IPS DF 19.7 (cell line): ENCODE data around the gene PIGO.
A peak's percentile ranks its signal among the peaks of the same experiment; 100 is the strongest.

Experiments
- DNase-seq: peaks from one replicate; pipeline ENCODE4 v3.0.0-alpha.2; 2013; ENCODE audit warnings: low read depth, low spot score

Gene PIGO

GRCh38 chr9:35106343-35106730 is 9.9 kb upstream of the PIGO start:
- no peak for DNase-seq

GRCh38 chr9:35105571-35106342 is 9.4 kb upstream of the PIGO start:
- DNase-seq, result no peak

DNA sequence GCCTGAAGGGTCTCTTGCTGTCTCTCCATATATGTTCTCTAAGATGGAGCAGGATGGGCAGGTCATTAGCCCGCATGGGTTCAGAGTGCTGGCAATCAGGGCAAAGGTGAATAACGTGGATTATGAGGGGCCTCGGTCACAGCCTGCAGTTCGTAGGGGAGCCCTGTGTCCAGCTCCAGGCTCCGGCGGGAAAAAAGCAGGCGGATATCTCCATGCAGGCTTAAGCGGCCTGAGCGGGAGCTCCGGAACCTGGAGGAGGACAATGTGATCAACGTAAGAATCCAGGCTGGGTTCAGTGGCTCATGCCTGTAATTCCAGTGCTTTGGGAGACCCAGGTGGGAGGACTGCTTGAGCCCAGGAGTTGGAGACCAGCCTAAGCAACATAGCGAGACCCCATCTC is 8.7 kb upstream of the PIGO start:
- no peak for DNase-seq

DNA sequence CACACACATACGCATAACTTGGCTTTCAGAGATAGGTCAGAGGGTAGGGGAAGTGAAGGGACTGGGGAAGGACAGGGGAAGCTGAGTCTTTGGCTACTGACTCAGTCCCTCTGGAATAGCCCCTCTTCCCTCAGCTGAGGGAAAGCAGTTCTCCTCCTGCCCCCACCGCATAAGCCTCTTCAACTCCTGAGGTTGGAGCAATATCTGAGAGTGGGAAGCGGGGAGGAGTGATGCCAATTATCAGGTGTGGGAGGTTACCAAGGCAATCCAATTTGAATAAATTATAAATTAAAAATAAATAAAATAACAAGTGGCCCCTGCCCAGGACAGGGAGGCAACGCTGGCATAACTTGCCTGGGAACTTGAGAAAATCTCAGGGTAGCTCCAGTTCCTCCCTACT is 8.2 kb upstream of the PIGO start:
- no peak for DNase-seq

DNA sequence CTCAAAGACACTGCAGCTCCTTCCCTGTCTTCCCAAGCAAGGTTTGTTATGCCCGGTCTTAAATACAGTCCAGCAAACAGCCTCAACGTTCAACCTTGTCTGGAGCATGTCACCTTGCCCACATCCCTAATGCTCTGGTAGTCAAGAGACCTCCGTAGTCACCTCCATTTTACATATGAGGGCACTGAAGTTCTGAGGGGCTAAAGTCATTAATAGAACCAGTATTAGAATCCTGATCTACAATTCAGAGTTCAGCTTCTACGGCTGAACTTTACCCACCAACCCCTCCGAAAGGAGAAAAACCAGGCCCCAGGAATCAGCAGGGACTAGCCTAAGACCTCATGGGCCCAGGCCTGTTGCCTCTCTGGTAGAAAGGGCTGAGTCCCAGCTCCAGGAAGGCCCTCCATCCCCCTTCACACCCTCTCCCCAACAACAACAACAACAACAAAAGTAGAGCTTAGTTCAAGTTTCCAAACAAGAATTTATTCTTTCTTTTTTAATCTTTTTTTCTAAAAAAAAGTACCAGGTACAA is 7.3 kb upstream of the PIGO start:
- no peak for DNase-seq

GRCh38 chr9:35102769-35103659 is 6.6 kb upstream of the PIGO start, which contains the start of gene STOML2:
TSS of gene STOML2 (minus strand) at chr9:35103131. CDS start at chr9:35103094, 37 bp downstream.
- peak; percentile 95 for DNase-seq

- no peak for DNase-seq
These were observed 6.0 kb upstream of the PIGO start for GRCh38 chr9:35102465-35102768.

DNA sequence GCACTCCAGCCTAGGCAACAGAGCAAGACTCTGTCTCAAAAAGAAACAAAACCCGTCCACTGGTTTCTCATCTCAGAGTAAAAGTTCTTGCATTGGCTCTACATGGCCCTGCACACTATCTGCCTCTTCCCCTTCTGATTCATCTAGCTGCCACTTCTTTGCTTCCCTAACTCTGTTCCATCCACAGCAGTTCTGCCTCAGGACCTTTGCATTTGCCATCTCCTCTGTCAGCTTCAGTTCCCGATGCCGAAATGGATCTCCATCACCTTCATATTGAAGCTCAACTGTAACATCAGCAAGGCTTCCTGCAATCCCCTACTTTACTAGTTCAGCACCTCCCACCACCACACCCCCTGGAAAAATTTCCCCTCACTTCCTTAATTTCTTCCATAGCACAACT is 1.2 kb upstream of the PIGO start:
- no peak for DNase-seq

- no peak for DNase-seq
These were observed 4.9 kb downstream of the PIGO start for GRCh38 chr9:35091536-35091935.

- DNase-seq, result no peak
These were observed 7.0 kb downstream of the PIGO start for GRCh38 chr9:35089434-35089833.

- no peak for DNase-seq
These were observed 11.3 kb downstream of the PIGO start for GRCh38 chr9:35085078-35085477.

DNA sequence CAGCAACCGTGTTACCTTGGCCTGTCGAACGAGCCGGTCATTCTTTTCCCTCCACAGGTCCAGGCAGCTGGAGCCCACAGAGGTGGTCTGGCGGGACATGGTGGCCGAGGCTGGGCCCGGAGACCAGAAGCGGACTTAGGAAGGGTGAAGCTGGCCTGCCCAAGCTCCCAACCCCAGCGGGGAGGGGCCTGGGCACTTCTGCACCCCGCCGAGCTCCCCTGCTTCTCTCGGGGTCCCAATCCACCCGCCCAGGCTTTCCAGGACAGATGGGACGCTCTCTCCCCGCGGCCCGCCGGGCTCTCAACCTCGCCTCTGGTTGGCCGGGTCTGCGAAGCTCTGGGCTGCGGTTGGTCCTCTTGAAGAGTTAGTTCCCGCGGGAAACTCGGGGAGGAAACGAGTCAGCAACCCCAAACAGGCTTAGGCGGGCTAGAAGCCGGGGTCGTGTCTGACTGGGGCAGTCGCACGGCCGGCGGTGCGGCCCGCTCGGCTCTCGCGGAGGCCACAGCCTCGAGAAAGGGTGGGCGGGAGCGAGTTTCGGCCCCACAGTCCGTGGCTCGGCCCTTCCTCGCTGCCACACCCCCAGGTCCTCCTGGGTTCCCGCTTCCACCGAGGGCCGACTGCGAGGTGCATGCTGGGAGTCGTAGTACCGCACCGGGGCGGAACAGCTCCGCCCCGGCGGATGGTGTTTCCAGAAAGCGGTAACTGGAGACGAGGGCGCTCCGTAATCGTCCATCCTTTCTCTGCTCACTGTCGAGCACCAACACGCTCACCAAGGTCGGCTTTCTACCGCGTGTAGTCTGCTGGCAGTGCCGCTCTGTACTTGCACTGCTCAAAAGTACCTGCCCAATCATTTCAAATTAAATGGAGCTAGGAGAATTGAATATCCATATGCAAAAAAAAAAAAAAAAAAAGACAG is 16.7 kb downstream of the PIGO start, which contains the start of gene FANCG:
Gene FANCG, minus strand, starts transcription at position 517 of the 916 bp plus-strand sequence. Its CDS starts 418 bp downstream, at position 99.
- peak; percentile 69 for DNase-seq

DNA sequence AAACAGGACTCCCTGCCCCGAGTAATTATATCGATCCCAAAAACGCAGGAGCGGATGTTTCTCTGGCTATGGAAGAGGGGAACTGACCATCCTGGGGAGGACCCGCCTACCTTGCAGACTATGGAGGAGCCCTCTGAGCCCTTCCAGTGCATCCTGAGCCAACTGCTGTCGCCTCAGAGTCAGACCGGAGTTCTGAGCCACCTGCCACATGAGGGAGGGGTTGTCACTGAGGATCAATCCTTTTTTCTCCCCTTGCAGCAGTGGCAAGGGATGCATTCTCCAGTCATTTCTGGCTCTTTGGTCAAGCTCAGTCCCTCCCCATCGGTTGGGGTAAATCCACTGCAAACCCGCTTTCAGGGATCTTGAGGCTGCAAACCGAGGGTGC is 17.4 kb downstream of the PIGO start:
- DNase-seq, result no peak

- DNase-seq, result no peak
These were observed 18.3 kb downstream of the PIGO start for GRCh38 chr9:35078066-35078465.

GRCh38 chr9:35076848-35077247 is 19.5 kb downstream of the PIGO start:
- no peak for DNase-seq

DNA sequence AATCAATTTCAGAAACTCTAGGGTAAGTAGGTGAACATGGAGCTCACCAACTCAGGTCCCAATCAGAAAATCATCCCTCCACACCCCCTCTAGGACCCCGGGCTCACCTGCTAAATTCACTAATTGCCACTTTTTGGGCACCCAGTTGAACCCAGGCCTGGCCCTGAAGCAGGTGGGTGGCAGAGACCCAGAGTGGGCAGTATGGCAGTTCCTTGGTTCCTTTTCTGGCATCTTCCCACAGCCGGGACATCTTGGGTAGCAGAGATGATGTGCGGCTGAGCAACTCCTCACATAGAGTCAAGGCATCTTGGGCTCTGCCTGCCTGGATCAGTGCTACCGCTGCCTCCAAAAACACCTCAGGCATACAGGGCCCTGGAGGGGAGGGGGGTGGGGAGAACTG is 21.0 kb downstream of the PIGO start:
- DNase-seq, result no peak

DNA sequence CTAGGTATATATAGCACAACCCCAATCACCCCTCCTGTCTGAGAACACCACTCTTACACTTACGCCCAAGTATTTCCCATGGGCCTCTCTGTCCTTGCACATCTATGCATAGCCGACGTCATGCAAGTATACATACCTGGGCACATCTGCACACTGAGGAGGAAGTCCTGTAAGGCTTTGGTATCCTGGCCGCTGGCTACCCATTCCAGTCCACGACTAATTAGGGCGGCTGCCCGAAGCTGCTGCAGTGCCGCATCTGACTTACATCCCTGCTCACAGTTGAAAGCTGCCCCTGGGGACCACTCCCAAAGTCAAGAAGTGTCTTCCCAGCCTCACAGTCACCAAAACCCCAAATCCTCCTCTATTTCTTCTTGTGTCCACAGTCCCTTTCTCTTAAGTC is 21.6 kb downstream of the PIGO start:
- DNase-seq, result no peak

DNA sequence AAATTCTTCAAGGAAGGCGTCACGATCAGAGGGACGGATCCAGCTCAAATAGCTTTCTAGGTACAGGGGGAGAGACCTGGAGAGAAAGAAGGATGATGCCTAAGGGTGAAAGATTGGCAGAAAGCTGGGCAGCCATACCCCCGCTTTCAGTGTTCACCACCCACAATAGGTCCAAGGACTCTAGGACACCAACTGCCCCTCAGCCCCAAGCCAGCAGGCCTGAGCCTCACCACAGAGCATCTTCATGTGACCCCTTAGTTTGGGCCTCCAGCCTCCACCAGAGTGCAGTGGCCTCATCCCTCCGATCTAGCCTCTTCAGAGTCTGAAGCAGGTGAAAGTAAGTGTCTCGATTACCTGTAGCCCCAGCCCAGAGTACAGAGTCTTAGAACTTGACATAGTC is 22.2 kb downstream of the PIGO start:
- no peak for DNase-seq

DNA sequence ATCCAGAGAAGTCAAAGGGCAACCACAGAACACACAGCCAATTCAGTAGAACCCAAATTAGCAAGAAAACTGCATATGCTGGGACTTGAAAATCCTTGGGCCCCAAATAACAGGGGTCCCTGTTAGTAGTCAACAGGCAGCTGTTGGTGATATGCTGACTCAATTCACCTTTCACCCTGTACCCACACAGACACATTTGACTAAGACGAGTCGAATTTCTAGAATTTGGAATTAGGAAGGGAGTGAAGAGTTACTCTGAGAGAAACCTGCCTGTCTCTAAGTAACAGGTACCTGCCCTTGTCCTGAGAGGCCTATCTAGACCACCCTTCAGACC is 23.1 kb downstream of the PIGO start:
- DNase-seq, result no peak

DNA sequence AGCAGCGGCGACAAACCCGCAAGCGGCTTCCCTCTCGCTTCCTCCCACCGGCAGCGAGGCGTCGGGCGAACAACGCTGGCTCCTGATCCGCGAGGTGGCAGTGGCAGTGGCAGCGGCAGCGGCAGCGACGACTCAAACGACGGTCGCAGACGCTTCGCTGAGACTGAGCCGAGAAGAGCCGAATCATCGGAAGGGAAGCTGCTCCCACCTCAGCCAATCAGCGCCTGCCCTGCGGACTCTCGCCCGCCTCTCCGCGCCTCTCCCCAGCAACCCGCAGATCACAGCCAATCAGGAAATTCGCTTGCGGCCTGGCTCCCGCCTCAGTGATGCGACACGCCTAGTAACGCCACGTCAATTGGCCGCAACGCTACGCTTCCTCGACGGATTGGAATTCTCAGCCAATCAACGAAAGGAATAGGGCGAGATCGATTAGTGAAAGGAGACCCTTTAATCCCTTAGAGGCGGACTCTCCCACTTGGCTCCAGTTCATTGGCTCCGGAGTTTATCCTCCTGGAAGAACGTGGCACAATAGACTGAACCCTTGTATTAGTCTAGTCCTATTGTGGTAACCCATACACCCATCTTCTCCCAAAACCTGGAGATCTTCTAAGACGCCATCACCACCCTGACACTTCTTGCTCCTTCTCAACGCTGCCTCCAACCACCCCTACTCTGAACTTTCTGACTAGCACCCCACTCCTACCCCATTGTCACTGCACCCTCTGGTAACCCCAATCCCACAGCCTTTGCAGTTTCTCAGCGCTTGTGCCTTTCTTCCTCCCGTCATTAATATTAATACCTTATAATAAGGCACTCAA is 23.7 kb downstream of the PIGO start, which contains the start of gene VCP:
Gene VCP, minus strand, starts transcription at position 165 of the 818 bp plus-strand sequence. CDS start 272 bp downstream, outside the sequence.
- peak; percentile 98 for DNase-seq
